Measurements from ENCODE around the gene SPSB1.

DNA sequence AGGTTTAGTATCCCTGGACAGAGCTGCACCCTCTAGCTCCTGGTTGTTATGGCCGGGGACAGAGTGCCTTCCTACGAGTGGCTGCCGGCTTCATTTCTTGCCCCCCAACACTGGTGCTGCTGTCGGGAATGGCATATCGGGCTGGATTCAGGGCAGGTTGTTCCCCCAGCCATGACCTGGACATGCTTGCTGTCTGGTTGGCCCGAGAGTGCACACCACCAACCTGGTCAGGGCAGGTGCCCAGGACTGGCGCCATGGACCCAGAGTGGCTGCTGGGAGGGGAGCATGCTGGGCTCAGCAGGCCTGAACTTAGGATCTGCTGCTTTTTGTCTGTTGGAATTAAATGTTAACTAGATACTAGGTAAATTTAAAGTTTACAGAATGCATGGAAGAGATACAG is 36.4 kb upstream of the SPSB1 start:
- TF ChIP-seq EP300 (IDR thresholded peaks at IDR 0.05): no peak
- TF ChIP-seq POLR2A (IDR thresholded peaks at IDR 0.05): no peak
